SHP77 treated with DMSO at 0.1 percent for 48 hours (cell line): Measurements from ENCODE around the gene ATRN.
"Not testable (repeated sequence)": the region's sequence is repeated elsewhere in the genome, so short reads cannot be mapped to it uniquely, and the experiment has no call there.

Source experiments
- DNase-seq: peaks from one replicate; lab custom pipeline; 2025; lab: John Stamatoyannopoulos, UW

The ATRN gene

DNA sequence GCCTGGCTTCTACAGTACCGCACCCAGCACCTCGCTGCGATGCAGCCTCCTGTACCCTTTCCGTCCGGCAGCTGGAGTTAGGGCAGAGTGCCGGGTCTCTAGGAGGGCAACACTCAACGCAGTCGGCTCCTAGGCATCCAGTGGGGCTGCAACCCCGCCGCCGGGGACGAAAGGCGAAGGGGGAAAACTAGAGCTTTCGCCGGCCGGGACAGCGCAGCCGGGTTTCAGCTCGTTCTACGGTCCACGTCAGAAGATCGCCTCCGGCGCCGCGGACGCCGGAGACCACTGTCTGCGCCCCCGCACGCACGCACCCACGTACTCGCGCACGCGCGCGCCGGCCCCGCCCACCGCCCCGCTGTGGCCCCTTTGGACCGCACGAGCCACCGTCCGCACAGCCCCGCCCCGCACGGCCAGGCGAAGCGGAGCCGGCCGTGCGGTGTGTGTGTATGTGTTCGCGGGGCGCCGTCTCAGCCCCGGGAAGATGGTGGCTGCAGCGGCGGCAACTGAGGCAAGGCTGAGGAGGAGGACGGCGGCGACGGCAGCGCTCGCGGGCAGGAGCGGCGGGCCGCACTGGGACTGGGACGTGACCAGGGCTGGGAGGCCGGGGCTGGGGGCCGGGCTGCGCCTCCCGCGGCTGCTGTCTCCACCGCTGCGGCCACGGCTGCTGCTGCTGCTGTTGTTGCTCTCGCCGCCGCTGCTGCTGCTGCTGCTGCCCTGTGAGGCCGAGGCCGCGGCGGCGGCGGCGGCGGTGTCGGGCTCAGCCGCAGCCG is at the start of gene ATRN:
TSS of gene ATRN (plus strand) at position 392 of the 770 bp plus-strand sequence. CDS start at position 482, 90 bp downstream.
- DNase-seq = peak; percentile 62

DNA sequence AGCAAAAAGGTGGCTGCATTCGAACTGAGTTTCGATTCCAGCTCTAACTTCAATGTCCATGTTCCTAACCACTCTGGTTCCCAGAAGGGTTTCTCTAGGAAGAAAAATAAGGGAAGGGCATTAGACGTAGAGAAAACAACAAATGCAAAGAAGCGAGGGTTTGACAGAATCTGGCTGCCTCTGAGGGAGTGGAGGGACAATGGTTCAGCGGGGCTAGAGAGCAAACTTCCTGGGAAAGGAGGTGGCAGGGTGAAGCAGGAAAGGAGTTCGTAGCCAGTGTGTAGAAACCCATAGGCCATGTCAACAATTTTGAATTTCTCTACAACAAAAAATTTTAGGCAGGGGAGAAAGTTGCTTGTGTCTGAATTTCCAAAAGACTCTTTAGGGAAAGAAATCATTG is 48.8 kb upstream of the ATRN start:
- no peak for DNase-seq

- no peak for DNase-seq
Observed at GRCh38 chr20:3423126-3423525, 47.7 kb upstream of the ATRN start.

DNA sequence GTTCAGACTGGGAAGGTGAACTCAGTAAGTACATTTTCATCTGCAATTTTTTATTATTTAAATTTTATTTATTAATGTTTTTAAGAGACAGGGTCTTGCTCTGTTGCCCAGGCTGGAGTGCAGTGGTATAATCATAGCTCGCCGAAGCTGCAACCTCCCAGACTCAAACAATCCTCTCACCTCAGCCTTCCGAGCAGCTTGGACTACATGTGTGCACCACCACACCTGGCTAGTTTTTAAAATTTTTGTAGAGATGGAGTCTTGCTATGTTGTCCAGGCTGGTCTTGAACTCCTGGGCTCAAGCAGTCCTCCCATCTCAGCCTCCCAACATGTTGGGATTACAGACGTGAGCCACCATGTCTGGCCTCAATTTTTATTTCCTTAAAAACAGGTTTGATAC is 44.1 kb upstream of the ATRN start:
- not testable (repeated sequence) for DNase-seq

GRCh38 chr20:3430376-3431069 is 40.3 kb upstream of the ATRN start:
- DNase-seq = no peak

DNA sequence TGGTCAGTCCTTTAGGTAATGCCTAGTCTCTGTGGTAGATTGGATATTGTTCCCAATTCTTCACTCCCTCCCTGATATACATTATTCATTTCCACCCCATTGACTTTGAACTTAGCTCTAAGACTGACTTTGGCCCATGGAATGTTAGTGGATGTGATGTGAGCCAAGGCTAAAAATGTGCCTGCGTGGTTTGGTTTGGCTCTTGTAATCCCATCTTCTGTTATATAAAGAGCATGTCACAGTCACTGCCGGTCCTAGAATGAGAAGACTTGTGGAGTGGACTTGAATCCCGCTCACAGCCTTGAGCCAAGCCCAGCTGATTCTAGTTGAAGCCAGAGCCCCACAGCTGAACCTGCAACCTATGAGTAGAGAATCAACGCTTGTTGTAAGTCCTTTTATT is 39.7 kb upstream of the ATRN start:
- no peak for DNase-seq

GRCh38 chr20:3432844-3433243 is 38.0 kb upstream of the ATRN start:
- no peak for DNase-seq

GRCh38 chr20:3433744-3434143 is 37.1 kb upstream of the ATRN start:
- no peak for DNase-seq

GRCh38 chr20:3434232-3434631 is 36.6 kb upstream of the ATRN start:
- no peak for DNase-seq

DNA sequence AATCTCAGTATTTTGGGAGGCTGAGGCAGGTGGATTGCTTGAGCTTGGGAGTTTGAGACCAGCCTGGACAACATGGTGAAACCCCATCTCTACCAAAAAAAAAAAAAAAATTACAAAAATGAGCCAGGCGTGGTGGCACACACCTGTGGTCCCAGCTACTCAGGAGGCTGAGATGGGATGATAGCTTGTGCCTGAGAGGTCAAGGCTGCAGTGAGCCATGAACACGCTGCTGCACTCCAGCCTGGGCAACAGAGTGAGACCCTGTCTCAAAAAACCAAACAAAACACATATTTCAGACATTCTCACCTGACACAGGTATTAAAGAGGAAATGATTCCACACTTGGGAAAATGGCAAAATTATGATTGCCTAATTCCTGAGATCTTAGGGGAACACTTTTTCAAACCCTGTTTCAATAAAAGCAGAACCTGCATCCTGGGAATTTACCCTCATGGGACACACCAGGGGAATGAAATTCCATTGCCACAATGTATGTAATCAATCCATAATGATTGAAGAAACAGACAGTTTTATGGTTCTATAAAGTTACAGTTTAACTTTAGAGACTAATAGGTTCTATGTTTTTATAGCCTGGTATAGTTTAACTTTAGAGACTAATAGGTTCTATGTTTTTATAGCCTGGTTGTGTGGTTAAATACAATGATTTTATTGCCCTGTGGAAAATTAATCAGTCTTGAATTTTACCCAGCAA is 33.8 kb upstream of the ATRN start:
- DNase-seq = no peak

DNA sequence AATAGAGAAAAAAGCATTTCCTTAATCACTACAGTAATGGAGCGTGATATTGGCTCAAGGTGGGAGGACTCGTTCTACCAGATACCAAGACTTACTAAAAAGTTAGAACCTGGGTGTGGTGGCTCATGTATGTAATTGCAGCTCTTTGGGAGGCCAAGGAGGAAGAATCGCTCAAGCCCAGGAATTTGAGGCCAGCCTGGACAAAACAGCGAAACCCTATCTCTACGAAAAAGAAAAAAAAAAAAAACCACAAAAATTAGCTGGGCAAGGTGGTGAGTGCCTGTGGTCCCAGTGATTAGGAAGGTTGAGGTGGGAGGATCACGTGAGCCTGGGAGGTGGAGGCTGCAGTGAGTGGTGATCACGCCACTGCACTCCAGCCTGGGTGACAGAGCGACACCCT is 24.0 kb upstream of the ATRN start:
- DNase-seq = no peak

GRCh38 chr20:3447321-3447720 is 23.5 kb upstream of the ATRN start:
- DNase-seq = no peak

- no peak for DNase-seq
Observed at GRCh38 chr20:3449319-3449718, 21.5 kb upstream of the ATRN start.

DNA sequence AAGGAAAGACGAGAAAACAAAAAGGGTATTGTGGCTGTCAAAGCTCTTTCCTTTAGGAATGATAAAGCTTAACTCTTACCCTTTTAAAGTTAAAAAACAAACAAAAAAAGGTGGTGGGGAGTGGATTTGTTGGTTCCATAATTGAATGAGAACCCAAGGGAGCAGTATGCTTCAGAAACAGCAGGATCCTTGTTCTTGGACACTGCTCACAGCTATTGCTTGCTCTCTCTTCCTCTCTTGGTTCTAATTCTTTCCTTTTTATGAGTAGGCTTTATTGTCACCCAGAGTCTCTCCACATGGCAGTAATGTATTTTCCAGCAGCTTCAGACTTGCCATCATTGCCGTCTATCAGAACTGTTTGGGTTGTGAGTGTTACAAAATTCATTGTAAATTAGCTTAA is 18.7 kb upstream of the ATRN start:
- DNase-seq = no peak

DNA sequence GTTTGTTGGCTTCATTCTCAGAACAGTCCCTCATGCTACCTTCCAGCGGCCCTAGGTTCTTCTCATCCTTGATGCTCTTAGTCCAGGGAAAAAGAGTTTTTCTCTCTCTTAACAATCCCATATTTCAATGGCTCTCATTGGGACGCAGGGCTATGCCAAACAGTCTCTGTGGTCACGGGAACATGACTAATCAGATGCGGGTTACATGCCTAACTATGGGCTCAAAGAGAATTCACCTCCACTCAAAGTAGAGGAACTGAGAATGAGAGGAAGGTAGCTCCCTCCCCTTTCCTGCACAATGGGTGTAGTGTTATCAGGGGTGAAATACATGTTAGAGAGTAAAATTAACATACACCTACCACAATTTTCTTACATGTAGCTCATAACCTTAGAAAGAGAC is 18.1 kb upstream of the ATRN start:
- no peak for DNase-seq

- no peak for DNase-seq
Observed at GRCh38 chr20:3454831-3455230, 16.0 kb upstream of the ATRN start.

GRCh38 chr20:3456648-3457047 is 14.2 kb upstream of the ATRN start:
- DNase-seq = no peak

- DNase-seq = no peak
Observed at GRCh38 chr20:3459881-3460307, 10.9 kb upstream of the ATRN start.

- DNase-seq = no peak
Observed at GRCh38 chr20:3461211-3461771, 9.5 kb upstream of the ATRN start.

GRCh38 chr20:3461911-3462677 is 8.7 kb upstream of the ATRN start:
- DNase-seq = no peak

DNA sequence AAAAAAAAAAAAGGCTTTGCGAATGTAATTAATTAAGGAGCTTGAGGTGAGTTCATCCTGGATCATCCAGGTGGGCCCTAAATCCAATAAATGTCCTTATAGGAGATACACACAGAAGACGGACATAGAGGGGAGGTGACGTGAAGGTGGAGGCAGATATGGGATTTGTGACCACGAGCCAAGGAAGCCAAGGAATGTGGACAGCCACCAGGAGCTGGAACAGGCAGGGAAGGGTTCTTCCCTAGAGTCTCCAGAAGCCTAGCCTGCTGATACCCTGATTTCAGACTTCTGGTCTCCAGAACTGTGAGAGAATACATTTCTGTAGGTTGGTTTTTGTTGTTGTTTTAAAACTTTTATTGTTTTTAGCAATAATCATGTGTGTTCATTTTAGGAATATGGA is 6.7 kb upstream of the ATRN start:
- no peak for DNase-seq

GRCh38 chr20:3465301-3465700 is 5.5 kb upstream of the ATRN start:
- no peak for DNase-seq
